ENCODE data around the gene CIITA.

DNA sequence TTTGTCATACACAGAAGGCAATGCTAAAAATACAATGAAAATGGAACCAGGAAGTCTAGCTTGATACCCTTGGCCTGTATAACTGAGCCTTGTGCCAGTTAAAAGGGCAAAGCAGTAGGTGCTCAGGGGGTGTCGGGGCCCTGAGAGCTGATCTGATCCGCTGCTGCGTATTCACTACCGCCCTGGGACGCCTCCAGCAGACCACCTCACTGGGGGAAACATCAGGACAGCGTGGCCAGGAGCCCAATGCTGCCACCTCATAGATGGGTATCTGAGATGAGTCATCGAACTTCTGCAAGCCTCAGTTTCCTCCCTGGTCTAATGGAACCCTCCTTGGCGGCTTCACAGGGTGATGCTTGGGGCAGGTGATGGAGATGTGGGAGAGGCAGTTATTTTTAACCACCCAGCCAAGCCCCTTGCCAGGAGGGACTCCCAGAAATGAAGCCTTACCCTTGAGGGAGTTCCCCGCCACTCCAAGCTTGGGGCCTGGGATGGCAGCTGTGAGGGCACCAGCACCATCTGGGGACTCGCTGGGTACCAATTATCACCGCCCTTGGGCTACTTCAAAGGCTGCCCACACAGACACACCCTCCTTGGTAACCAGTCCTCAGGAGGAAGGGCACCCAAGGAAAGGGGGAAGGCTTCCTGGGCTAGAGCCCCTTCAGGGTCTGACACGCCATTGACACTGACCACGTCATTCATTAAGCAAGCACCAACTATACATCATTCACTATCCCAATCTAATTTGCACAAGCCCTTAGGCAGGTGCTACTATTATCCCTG lies 57.5 kb downstream of the CIITA start:
- TF ChIP-seq, protein P1, sequence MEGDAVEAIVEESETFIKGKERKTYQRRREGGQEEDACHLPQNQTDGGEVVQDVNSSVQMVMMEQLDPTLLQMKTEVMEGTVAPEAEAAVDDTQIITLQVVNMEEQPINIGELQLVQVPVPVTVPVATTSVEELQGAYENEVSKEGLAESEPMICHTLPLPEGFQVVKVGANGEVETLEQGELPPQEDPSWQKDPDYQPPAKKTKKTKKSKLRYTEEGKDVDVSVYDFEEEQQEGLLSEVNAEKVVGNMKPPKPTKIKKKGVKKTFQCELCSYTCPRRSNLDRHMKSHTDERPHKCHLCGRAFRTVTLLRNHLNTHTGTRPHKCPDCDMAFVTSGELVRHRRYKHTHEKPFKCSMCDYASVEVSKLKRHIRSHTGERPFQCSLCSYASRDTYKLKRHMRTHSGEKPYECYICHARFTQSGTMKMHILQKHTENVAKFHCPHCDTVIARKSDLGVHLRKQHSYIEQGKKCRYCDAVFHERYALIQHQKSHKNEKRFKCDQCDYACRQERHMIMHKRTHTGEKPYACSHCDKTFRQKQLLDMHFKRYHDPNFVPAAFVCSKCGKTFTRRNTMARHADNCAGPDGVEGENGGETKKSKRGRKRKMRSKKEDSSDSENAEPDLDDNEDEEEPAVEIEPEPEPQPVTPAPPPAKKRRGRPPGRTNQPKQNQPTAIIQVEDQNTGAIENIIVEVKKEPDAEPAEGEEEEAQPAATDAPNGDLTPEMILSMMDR (IDR thresholded peaks at IDR 0.05), result no peak
- TF ChIP-seq POLR2A (IDR thresholded peaks at IDR 0.05), result no peak

Measured in Peyer's patch (tissue), 4 donors.